Muscle of leg (tissue), 11 donors: ENCODE data around the gene SEC63. TPM values are rescaled to one million over a fixed set of nuclear protein-coding genes. Genes with fewer than 3 reads are reported as not detected.
"Not testable (repeated sequence)": the region's sequence is repeated elsewhere in the genome, so short reads cannot be mapped to it uniquely, and the experiment has no call there.

Experiments
- DNase-seq: peaks from one replicate; pipeline ENCODE4 v3.0.0; 2013
- H3K27ac ChIP-seq: one replicate; pipeline ENCODE4 v1.5.1; 2013; ENCODE audit warnings: mild to moderate bottlenecking, low read length, control low read depth
- H3K27me3 ChIP-seq: one replicate; pipeline ENCODE4 v1.6.1; 2013; ENCODE audit warnings: low read length; ENCODE audit not compliant: control insufficient read depth, insufficient read depth
- H3K36me3 ChIP-seq: one replicate; pipeline ENCODE4 v1.6.1; 2013; ENCODE audit warnings: low read length; ENCODE audit not compliant: control insufficient read depth, insufficient read depth
- H3K4me1 ChIP-seq: one replicate; pipeline ENCODE4 v1.6.1; 2013; ENCODE audit warnings: low read length; ENCODE audit not compliant: control insufficient read depth, insufficient read depth
- H3K4me3 ChIP-seq: one replicate; pipeline ENCODE4 v1.5.1; 2013; ENCODE audit warnings: low read length, control low read depth
- H3K9me3 ChIP-seq: replicated peaks from 2 replicates; pipeline ENCODE4 v1.6.1; 2013; ENCODE audit warnings: low read depth, low read length; ENCODE audit not compliant: control insufficient read depth
- WGBS: methylation state at CpG from one replicate; pipeline ENCODE4 v1.1.5; 2013; ENCODE audit warnings: missing lambda C conversion rate; ENCODE audit not compliant: insufficient coverage; 5-methylcytosine and 5-hydroxymethylcytosine counted together
- polyA plus RNA-seq, 8 donors: library from polyadenylated mRNA; unstranded; fragments of 120-200 nt; gene quantifications; one replicate each; pipeline versions ENCODE4 v1.2.1 to v1.2.3, GENCODE V29; 2013; ENCODE audit warnings: inconsistent platforms in 1 of 8, low replicate concordance in 1 of 8; ENCODE audit not compliant: insufficient read length in 8 of 8, insufficient read depth in 1 of 8
- total RNA-seq: library from RNA; stranded (reverse); fragments of 120-200 nt; gene quantifications from one replicate; pipeline ENCODE4 v1.2.4, GENCODE V29; 2013

Gene SEC63
- total and polyA plus RNA-seq, 9 donors, result 22.1 to 65.6 (median 62.8) TPM

GRCh38 chr6:107976155-107976783 lies 18.3 kb upstream of the SEC63 start:
- Histone ChIP-seq H3K36me3 (no peaks in the 10 kb centered on the region), H3K4me3 (no peak overlapping the region), H3K4me1 (no peaks in the 10 kb centered on the region), H3K9me3 (no peaks in the 10 kb centered on the region), H3K27me3 (no peaks in the 10 kb centered on the region), H3K27ac (no peak overlapping the region)
- no peak for DNase-seq
- 85% methylated on average over 2 of the region's 4 CpGs for WGBS

- H3K4me3 ChIP-seq, result no peak overlapping the region
- 92% methylated on average over 2 of the region's 4 CpGs for WGBS
- H3K27me3 ChIP-seq, result no peaks in the 10 kb centered on the region
- H3K27ac ChIP-seq, result no peak overlapping the region
- H3K4me1 ChIP-seq, result no peaks in the 10 kb centered on the region
- no peaks in the 10 kb centered on the region for H3K9me3 ChIP-seq
- no peak for DNase-seq
- no peaks in the 10 kb centered on the region for H3K36me3 ChIP-seq
Observed at GRCh38 chr6:107973594-107973993, 15.6 kb upstream of the SEC63 start.

GRCh38 chr6:107972413-107973096 lies 14.5 kb upstream of the SEC63 start:
- 68% methylated on average over 4 of the region's 8 CpGs for WGBS
- no peaks in the 10 kb centered on the region for H3K4me1 ChIP-seq
- H3K4me3 ChIP-seq, result no peak overlapping the region
- H3K27me3 ChIP-seq, result no peaks in the 10 kb centered on the region
- no peak for DNase-seq
- no peaks in the 10 kb centered on the region for H3K9me3 ChIP-seq
- no peaks in the 10 kb centered on the region for H3K36me3 ChIP-seq
- no peak overlapping the region for H3K27ac ChIP-seq

GRCh38 chr6:107971181-107971580 lies 13.2 kb upstream of the SEC63 start:
- Histone ChIP-seq H3K27me3 (no peaks in the 10 kb centered on the region), H3K9me3 (no peaks in the 10 kb centered on the region), H3K4me3 (no peak overlapping the region), H3K36me3 (no peaks in the 10 kb centered on the region), H3K27ac (no peak overlapping the region), H3K4me1 (no peaks in the 10 kb centered on the region)
- 92% methylated on average over 4 of the region's 6 CpGs for WGBS
- no peak for DNase-seq

GRCh38 chr6:107970255-107970654 lies 12.2 kb upstream of the SEC63 start:
- H3K9me3 ChIP-seq, result no peaks in the 10 kb centered on the region
- no peaks in the 10 kb centered on the region for H3K36me3 ChIP-seq
- WGBS, result 68% methylated on average over 4 of the region's 5 CpGs
- no peak overlapping the region for H3K4me3 ChIP-seq
- DNase-seq, result no peak
- no peaks in the 10 kb centered on the region for H3K27me3 ChIP-seq
- no peaks in the 10 kb centered on the region for H3K4me1 ChIP-seq
- no peak overlapping the region for H3K27ac ChIP-seq

- 39% methylated on average over 5 of the region's 5 CpGs for WGBS
- no peaks in the 10 kb centered on the region for H3K9me3 ChIP-seq
- no peaks in the 10 kb centered on the region for H3K36me3 ChIP-seq
- no peak overlapping the region for H3K27ac ChIP-seq
- no peaks in the 10 kb centered on the region for H3K4me1 ChIP-seq
- H3K4me3 ChIP-seq, result no peak overlapping the region
- no peak for DNase-seq
- H3K27me3 ChIP-seq, result no peaks in the 10 kb centered on the region
Observed at GRCh38 chr6:107968081-107968480, 10.1 kb upstream of the SEC63 start.

GRCh38 chr6:107965746-107966145 lies 7.7 kb upstream of the SEC63 start:
- DNase-seq, result no peak
- H3K36me3 ChIP-seq, result no peaks in the 10 kb centered on the region
- 90% methylated on average over 2 of the region's 4 CpGs for WGBS
- H3K9me3 ChIP-seq, result no peaks in the 10 kb centered on the region
- no peaks in the 10 kb centered on the region for H3K27me3 ChIP-seq
- no peak overlapping the region for H3K27ac ChIP-seq
- no peak overlapping the region for H3K4me3 ChIP-seq
- H3K4me1 ChIP-seq, result no peaks in the 10 kb centered on the region

- no peak for DNase-seq
- Histone ChIP-seq H3K27me3 (no peaks in the 10 kb centered on the region), H3K4me3 (no peak overlapping the region), H3K4me1 (peaks cover 7% of the 10 kb centered on the region), H3K36me3 (no peaks in the 10 kb centered on the region), H3K9me3 (no peaks in the 10 kb centered on the region), H3K27ac (no peak overlapping the region)
- no CpG with 5 or more reads among the region's 2 CpGs for WGBS
Observed at GRCh38 chr6:107962723-107963122, 4.7 kb upstream of the SEC63 start.

GRCh38 chr6:107959392-107959791 lies 1.4 kb upstream of the SEC63 start:
- H3K9me3 ChIP-seq, result no peaks in the 10 kb centered on the region
- DNase-seq, result peak; percentile 20
- H3K4me1 ChIP-seq, result peaks cover 11% of the 10 kb centered on the region
- no peak overlapping the region for H3K4me3 ChIP-seq
- peaks cover 6% of the 10 kb centered on the region for H3K36me3 ChIP-seq
- no peak overlapping the region for H3K27ac ChIP-seq
- 39% methylated on average over 7 of the region's 10 CpGs for WGBS
- no peaks in the 10 kb centered on the region for H3K27me3 ChIP-seq

- not testable (repeated sequence) for H3K9me3 ChIP-seq
Observed at GRCh38 chr6:107958689-107959362, 818 bp upstream of the SEC63 start.

More at GRCh38 chr6:107958689-107959362, 818 bp upstream of the SEC63 start:
- 95% methylated on average over 12 of the region's 27 CpGs for WGBS
- H3K27ac ChIP-seq, result peak overlapping the region; percentile 89
- DNase-seq, H3K27me3 ChIP-seq, H3K36me3 ChIP-seq: not testable (repeated sequence)
- H3K4me3 ChIP-seq, result peak overlapping the region; percentile 59
- peaks cover 11% of the 10 kb centered on the region for H3K4me1 ChIP-seq
